Smooth muscle cell of the brain vasculature (primary cell): ENCODE results near the gene AP4S1.
"Not testable (repeated sequence)": the region's sequence is repeated elsewhere in the genome, so short reads cannot be mapped to it uniquely, and the experiment has no call there.

Experiments
- DNase-seq: peaks from one replicate; pipeline ENCODE4 v3.0.0-alpha.2; 2012; ENCODE audit warnings: low read depth, low spot score

Gene AP4S1

DNA sequence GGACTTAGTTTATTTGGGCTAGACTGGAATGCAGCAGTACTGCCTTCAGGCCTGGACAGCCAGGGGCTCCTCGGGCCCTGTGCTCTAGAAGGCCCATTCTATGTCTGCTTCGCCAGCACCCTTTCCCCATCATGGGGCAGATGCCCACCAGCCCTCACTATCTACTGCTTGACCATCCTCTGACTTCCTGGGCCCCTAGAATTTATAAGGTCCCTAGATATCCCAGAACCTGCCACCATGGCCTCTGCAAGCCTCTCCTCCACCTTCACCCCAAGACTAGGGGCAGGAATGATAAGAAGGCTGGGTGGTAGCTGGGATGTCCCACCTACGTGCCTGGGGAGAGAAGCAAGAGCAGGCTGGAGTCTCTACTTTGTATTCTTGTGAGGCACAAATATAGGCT, 59.6 kb downstream of the AP4S1 start:
- DNase-seq: no peak

GRCh38 chr14:31086466-31086865, 61.0 kb downstream of the AP4S1 start:
- not testable (repeated sequence) for DNase-seq

DNA sequence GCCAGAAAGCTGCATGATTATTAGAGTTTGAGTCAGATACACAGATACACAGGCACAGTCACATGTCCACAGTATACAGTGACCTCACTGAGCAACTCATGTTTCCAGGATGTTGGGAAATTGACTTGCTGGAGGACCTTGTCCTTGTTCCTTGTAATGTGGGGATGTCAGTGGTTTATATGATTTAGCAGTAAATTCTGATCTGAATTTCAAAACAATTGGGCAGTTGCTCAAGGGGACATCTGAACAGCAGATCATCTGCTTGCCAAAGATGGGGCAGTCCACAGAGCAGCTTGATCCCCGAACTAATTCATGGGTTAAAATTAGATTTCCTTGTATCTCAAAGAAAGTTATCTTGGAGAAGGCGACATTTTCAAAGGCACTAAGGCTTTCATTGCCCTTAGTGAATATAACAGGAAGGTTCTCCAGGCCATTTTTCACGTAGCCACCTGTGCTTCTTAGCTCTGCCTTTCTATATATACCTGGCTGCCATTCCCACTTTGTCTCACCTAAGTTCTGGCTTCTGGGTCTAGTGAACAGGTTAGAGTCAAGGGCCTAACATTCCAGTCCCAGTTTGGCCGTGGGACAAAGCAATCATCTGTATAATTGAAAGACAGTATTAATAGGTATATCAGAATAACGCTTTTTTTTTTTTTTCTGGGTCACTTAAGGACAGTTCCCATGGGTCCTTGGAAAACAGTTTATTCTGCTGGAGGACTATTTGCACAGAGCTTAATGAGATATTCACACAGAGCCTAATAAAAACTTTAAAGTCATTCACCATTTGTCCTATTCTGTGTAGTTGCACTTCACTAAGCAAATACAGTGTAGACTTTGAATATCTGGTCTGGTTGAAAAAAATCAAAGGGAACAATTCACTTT, 65.7 kb downstream of the AP4S1 start:
- DNase-seq: peak; percentile 18

GRCh38 chr14:31092160-31092708, 66.8 kb downstream of the AP4S1 start:
- no peak for DNase-seq

DNA sequence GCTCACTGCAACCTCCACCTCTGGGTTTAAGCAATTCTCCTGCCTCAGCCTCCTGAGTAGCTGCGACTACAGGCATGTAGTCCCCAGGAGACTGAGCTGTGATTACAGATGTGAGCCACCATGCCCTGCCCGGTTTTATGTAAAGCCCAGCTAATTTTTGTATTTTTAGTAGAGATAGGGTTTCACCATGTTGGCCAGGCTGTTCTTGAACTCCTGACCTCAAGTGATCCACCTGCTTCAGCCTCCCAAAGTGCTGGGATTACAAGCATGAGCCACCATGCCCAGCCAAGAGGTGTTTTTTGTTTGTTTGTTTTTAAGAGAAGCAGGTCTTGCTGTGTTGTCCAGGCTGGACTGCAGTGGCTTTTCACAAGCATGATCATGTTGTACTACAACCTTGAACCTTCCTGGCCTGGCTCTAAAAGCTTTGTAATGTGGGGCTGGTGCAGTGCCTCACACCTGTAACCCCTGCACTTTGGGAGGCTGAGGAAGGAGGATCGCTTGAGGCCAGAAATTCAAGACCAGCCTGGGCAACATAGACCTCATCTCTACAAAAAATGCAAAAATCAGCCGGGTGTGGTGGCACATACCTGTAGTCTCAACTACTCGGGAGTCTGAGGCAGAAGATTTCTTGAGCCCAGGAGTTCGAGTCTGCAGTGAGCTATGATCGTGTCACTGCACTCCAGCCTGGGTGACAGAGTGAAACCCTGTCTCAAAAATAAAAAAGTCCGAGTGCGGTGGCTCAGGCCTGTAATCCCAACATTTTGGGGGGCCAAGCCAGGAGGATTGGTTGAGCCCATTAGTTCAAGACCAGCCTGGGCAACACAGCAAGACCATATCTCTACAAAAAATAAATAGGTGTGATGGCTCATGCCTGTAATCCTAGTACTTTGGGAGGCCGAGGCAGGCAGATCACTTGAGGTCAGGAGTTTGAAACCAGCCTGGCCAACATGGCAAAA, 68.7 kb downstream of the AP4S1 start:
- DNase-seq: not testable (repeated sequence)

- not testable (repeated sequence) for DNase-seq
These were observed 70.4 kb downstream of the AP4S1 start for GRCh38 chr14:31095817-31096216.

DNA sequence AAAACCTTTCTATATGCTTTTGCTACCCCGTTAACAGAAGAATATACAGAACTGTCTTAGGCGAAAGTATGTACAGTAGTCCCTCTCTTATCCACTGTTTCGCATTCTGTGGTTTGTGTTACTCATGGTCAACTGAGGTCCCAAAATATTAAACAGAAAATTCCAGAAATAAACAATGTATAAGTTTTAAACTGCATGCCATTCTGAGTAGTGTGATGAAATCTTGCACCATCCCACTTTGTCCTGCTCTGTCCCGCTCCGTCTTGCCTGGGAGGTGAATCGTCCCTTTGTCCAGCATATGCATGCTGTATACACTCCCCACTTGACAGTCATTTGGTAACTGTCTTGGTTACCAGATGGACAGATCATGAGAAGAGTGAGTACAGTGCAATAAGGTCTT, 70.8 kb downstream of the AP4S1 start:
- no peak for DNase-seq

GRCh38 chr14:31097081-31097480, 71.6 kb downstream of the AP4S1 start:
- DNase-seq: no peak

- DNase-seq: no peak
These were observed 81.3 kb downstream of the AP4S1 start for GRCh38 chr14:31106768-31107167.

DNA sequence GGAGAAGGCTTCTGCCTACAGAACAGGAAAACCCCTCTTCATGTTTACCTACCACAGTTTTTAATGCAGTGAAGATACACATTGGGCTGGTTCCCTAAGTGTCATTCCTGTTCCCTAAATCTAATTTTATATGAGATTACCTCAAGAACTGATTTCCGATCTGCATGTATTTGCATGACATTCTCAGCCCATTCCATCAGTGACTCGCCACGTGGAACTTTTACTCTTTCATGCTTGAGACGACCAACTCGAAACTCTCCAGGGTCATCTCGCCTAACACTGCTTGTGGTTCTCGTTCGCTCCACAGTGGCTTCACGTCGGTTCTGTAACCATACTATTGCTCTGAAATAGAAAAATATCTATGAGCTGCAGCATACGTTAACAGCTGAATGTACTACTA, 83.8 kb downstream of the AP4S1 start:
- no peak for DNase-seq

- DNase-seq: no peak
These were observed 85.4 kb downstream of the AP4S1 start for GRCh38 chr14:31110872-31111271.

DNA sequence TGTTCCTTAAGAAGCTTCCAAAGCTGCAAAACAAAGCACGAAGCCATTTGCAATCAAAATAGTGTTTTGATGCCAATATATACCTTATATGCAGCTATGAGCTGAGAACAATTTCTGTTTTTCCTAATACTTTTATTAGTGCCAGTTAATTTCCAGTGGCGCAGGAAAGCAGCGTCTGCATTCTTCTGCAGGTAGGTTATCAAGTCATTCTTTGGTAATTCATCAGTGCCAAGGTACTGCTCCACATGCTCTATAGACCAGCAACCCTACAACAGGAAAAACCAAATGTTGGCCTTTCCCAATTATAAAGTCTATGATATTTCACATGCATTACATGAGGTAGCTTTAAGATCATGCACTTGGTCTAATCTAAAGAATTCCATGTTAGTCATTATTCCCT, 88.3 kb downstream of the AP4S1 start:
- DNase-seq: no peak

DNA sequence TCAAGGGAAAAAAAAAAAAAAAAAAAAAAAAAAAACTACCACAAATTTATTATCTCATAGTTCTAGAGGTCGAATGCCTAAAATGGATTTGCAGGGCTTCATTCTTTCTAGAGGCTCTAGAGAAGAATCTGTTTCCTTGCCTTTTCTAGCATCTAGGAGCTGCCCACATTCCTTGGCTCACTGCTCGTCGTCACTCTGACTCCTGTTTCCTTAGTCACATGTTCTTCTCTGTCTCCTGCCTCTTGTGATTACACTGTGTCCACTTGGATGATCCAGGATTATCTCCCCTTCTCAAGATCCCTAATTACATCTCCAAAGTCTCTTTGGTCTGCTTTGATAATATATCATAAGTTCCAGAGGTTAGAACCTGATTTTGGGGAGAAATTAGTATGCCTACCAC, 93.4 kb downstream of the AP4S1 start:
- no peak for DNase-seq

DNA sequence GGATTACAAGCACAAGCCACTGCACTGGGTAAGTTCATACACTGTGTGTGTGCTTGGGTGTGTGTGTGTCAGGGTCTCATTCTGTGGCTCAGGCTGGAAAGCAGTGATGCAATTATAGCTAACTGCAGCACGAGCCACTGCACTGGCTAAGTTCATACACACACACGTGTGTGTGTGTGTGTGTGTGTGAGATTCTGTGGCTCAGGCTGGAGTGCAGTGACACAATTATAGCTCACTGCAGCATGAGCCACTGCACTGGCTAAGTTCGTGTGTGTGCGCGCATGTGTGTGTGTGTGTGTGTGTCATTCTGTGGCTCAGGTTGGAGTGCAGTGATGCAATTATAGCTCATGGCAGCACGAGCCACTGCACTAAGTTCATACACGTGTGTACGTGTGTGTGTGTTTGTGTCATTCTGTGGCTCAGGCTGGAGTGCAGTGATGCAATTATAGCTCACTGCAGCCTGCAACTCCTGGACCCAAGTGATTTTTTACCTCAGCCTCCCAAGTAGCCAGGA, 96.7 kb downstream of the AP4S1 start:
- DNase-seq: no peak

DNA sequence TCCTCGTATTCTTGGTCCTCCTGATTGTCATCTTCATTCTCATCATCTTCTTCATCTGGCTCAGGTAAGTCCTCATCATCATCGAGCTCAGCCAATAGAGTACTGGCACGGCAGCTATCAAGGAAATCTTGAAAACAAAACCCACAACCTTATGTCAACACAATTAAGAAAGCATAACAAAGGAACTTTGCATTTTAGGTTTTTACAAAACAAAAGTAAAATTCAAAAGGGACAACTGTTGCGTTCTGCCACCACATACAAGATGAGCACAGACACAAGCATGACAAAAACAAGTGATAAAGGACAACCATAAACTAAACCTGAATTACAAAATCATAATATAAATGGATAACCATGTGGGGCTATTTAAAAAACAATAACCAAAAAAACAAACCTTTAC, 97.5 kb downstream of the AP4S1 start:
- DNase-seq: no peak

GRCh38 chr14:31124197-31124596, 98.7 kb downstream of the AP4S1 start:
- no peak for DNase-seq

DNA sequence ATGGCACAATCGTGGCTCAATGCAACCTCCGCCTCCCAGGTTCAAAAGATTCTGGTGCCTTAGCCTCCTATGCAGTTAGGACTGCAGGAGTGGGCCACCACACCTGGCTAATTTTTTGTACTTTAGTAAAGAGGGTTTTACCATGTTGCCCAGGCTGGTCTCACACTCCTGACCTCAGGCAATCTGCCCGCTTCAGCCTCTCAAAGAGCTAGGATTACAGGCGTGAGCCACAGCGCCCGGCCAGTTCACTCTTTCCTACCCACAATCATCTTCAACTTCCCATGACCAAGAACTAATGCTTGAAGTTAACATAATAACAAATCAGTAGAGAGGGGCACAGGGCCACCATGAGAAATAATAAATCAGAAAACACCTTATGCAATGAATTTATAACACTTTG, 99.8 kb downstream of the AP4S1 start:
- DNase-seq: no peak

DNA sequence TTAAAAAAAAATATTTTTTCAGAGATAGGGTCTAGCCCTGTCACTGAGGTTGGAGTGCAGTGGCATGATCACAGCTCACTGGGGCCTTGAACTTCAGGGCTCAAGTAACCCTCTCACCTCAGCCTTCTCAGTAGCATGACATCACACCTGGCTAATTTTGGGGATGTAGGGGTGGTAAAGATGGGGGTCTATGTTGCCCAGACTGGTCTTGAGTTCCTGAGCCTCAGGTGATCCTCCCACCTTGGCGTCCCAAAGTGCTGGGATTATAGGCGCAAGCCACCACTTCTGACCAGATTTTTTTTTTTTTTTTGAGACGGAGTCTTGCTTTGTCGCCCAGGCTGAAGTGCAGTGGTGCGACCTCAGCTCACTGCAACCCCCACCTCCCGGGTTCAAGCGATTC, 101.2 kb downstream of the AP4S1 start:
- DNase-seq: no peak

DNA sequence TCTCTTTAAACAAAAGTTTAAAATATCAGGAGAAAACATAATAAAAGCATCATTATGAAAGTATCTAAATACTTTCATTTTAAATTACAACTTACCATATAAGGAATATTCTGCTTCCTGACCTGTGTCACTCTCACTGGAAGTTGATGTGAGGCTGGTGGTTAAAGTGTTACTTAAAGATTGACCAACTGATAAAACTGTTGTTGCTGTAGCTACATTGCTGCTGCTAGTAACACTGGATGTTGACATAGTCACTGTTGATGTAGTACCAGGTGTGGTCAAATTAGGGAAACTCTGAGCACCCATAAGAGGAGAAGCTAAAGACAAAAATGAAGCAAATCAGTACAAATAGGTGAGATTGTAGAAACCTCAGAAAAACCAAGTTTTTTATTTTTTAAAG, 102.2 kb downstream of the AP4S1 start:
- no peak for DNase-seq

- DNase-seq: no peak
These were observed 103.4 kb downstream of the AP4S1 start for GRCh38 chr14:31128601-31129526.

- no peak for DNase-seq
These were observed 107.7 kb downstream of the AP4S1 start for GRCh38 chr14:31133133-31133532.
